GM10266 (cell line): ENCODE data around the gene IFFO2.

Source experiments
- DNase-seq: peaks from one replicate; pipeline ENCODE4 v3.0.0; 2012; ENCODE audit errors: extremely low spot score
- TF ChIP-seq, protein P1 (sequence below): IDR thresholded peaks from 2 replicates; pipeline ENCODE4 v1.5.1; 2012; ENCODE audit warnings: mild to moderate bottlenecking, low read depth; ENCODE audit not compliant: control insufficient read depth, insufficient read depth; ENCODE audit errors: missing control alignments

Gene IFFO2

DNA sequence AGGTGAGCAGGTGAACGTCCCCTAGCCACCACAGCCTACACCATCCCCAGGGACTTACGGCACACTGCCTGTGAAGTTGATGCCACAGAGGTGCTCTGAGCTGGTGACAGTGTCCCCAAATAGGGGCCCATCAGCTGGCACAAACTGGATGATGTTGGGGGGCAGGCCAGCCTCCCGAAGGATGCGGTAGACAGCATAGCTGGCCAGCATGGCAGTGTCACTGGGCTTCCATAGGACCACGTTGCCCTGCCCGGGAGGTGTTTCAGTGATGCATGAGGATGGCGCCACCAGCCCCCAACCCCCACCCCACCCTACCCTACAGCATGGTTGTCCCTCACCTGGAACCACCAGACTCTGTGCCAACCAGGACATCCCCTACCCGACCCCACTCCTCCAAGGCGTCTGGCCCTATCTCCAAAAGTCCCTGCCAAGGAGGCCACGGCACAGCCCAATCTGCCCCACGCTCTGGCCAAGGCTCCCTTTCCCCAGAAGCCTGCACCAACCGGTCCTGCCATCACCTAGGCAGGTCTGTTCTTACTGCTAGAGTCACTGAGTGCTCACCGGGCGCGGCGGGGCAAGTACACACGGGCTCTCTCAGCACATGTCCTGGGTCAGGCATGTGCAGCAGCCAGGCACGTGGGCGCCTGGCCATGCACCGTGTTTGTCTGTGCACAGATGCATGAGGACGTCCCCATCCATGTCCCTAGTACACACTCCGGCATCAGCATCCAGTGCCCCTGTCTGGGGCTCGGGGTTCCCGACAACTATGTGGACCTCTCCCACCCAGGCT, 74.6 kb downstream of the IFFO2 start:
- no peak for DNase-seq
- TF ChIP-seq, protein P1, sequence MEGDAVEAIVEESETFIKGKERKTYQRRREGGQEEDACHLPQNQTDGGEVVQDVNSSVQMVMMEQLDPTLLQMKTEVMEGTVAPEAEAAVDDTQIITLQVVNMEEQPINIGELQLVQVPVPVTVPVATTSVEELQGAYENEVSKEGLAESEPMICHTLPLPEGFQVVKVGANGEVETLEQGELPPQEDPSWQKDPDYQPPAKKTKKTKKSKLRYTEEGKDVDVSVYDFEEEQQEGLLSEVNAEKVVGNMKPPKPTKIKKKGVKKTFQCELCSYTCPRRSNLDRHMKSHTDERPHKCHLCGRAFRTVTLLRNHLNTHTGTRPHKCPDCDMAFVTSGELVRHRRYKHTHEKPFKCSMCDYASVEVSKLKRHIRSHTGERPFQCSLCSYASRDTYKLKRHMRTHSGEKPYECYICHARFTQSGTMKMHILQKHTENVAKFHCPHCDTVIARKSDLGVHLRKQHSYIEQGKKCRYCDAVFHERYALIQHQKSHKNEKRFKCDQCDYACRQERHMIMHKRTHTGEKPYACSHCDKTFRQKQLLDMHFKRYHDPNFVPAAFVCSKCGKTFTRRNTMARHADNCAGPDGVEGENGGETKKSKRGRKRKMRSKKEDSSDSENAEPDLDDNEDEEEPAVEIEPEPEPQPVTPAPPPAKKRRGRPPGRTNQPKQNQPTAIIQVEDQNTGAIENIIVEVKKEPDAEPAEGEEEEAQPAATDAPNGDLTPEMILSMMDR = no peak

DNA sequence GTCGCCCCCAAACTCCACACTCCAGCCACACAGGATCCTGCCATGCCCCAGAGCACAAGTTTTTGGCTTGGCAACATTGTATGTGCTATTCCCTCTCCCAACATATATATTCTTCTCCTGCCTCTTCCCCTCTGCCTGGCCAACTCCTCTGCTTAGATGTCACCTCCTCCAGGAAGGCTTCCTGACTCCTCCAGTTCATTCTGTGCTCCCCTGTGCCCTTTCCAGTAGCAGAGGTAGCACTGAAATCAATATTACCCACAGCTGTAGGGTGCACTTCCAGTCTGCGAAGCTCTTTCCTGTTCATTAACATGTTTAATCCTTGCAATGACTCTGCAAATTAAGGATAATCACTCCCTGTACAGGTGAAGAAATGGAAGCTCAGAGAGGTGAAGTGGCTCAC, 75.3 kb downstream of the IFFO2 start:
- TF ChIP-seq, protein P1 = no peak
- no peak for DNase-seq

DNA sequence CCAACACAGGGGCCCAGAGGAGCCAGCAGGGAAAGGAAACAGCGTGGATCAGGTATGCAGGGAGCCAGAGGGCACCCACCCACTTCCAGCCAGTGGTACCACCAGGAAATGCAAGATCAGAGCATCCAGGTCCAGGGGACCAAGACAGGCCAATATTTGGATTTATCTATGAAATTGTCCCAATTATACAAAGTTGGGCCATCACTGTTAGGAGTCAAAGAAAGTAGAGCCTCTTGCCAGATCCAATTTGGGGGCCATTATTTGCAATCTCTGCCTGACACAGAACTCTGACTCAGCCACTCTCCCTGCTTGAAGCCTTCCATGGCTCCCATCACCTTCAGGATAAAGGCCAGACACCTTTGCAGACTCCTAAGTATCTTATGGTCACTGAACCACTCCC, 75.9 kb downstream of the IFFO2 start:
- DNase-seq = no peak
- TF ChIP-seq, protein P1 = no peak

DNA sequence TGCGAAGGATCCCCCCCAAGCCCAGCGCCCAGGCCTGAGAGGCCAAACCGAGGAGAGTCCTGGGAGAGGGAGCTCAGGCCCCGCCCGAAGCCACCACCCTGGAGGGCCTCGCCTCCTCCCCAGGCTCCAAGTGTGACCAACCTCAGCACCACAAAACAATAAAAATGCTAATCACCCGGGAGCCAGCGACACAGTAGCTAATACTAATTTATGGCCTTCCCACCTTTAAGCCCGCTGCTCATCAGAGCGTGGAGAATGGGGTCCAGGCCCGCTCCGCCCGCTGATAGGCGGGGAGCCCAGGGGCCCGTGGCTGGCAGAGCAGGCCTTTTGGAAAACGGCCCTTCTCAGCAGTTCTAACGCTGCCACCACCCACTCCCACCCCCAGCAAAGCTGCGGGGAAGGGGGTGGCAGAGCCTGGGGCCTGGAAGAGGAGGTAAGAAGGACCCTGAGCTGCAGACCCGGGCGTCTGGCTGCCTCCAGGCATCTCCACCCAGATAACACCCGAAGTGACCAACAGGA, 76.6 kb downstream of the IFFO2 start:
- TF ChIP-seq, protein P1 = no peak

DNA sequence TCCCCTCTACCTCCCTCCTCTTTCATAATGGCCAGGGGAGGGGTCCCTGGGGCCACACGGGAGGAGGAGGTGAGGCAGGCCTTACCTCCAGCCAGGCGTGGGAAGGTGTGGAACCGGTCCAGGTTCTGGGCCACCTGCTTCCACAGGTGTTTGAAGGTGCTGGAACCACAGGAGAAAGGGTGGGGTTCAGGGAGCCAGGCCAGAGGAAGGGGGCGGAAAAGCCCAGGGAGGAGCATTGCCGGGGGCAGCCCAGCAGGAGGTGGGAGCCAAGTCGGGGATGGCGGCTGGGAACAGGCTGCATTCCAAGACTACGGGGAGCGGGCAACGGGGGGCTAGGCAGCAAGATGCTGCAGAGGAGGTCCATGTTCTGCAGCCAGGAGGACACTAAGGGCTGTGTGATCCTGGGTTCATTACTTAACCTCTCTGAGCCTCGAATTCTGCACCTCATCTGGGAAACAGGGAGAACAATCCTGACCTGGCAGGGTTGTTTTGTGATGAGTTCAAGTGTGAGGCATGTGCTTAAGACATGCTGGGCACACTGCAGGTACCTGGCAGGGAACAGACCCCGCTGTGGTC, 77.2 kb downstream of the IFFO2 start:
- TF ChIP-seq, protein P1 = no peak
- DNase-seq = no peak

More for the DNA sequence above, 76.6 kb downstream of the IFFO2 start:
- no peak for DNase-seq

DNA sequence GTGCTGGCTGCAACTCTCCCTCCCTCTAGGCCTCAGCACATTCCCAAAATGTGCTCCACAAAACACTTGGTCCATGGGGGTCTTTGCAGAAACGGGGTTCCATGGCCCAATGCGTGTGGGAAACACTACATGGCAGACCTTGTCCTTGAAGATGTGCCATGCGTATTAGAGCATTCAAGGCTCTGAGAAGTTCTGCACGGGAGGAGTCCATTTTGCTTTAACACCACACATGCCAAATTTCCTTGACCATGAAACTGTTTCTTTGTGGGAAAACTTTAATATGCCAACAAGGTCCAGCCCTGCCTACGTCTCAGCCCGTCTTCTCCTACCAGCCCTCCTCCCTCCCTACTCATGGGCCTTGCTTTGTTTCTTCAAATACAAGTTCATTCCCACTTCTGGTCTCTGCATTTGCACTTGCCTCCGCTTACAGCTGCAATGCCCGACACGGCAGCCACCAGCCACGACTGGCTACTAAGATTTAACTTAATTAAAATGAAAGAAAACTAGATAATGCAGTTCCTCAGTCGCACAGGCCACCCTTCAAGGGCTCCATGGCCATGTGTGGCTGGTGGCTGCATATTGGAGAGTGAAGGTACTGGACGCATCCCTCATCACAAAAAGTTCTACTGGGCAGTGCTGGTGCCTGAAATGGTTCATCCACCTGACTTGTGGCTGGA, 77.8 kb downstream of the IFFO2 start:
- TF ChIP-seq, protein P1 = no peak
- DNase-seq = no peak
